ENCODE data around the gene FAM237A. TPM values are rescaled to one million over a fixed set of nuclear protein-coding genes. Genes with fewer than 3 reads are reported as not detected.

Gene FAM237A
- total and polyA plus RNA-seq, 10 of the 15 experiments (the other 5 are each of a cell fraction or from before 2014, with no cell fraction given): not detected

GRCh38 chr2:206670531-206671319 is 28.4 kb downstream of the FAM237A start:
- H3K79me2 ChIP-seq (ENCODE audit: control insufficient read depth, insufficient read depth, low read length): no peaks in the 10 kb centered on the region
- H3K9me3 ChIP-seq (replicated peaks; ENCODE audit: control insufficient read depth, insufficient read depth, low read length): no peaks in the 10 kb centered on the region
- CTCF ChIA-PET: no interaction called here
- no peak for DNase-seq (ENCODE audit: low read depth, low spot score)
- H3K27me3 ChIP-seq (replicated peaks in 1 of 2; ENCODE audit: control insufficient read depth in 2 of 2, insufficient read depth in 2 of 2, low read length in 1 of 2): no peaks in the 10 kb centered on the region
- H3K9ac ChIP-seq (ENCODE audit: control insufficient read depth, insufficient read depth, low read length): no peak overlapping the region
- ATAC-seq: peak; percentile 56
- no peak for FAIRE-seq
- no peak overlapping the region for H2AFZ ChIP-seq (ENCODE audit: control insufficient read depth, low read depth, low read length)
- H3K4me1 ChIP-seq (ENCODE audit: control insufficient read depth, insufficient read depth, low read length): no peaks in the 10 kb centered on the region
- H3K4me3 ChIP-seq: no peak overlapping the region
- H3K4me2 ChIP-seq (ENCODE audit: control insufficient read depth, insufficient read depth): no peak overlapping the region
- SMC1A ChIA-PET (ENCODE audit: uncharacterized antibody, unreplicated experiment): no interaction called here
- RAD21 ChIA-PET (ENCODE audit: unreplicated experiment): no interaction called here
- H3K36me3 ChIP-seq (ENCODE audit: control insufficient read depth in 2 of 2, insufficient read depth in 2 of 2, low read length in 1 of 2): no peaks in the 10 kb centered on the region
- intact Hi-C loops (cut with micrococcal nuclease; ENCODE audit: unreplicated experiment): no loop called here
- no peak overlapping the region for H3K27ac ChIP-seq (ENCODE audit: control insufficient read depth, insufficient read depth)
- in situ Hi-C loops (cut with MboI): no loop called here
- BruUV-seq (replicated peaks): no TSS peak
- POLR2A ChIA-PET: no interaction called here
- H4K20me1 ChIP-seq (ENCODE audit: control insufficient read depth, insufficient read depth): no peaks in the 10 kb centered on the region
- WGBS (ENCODE audit: insufficient coverage, insufficient replicate concordance, low lambda C conversion rate, missing lambda C conversion rate): 42% methylated on average over 7 of the region's 7 CpGs
- TF ChIP-seq BCLAF1 (IDR thresholded peaks at IDR 0.05): no peak
- no peak for TF ChIP-seq IKZF1 (conservative IDR thresholded peaks at IDR 0.05)
- no peak for TF ChIP-seq MTA3 (IDR thresholded peaks at IDR 0.05; ENCODE audit: borderline replicate concordance, low read length)
- no peak for TF ChIP-seq SPI1 (IDR thresholded peaks at IDR 0.05; ENCODE audit: borderline replicate concordance, insufficient read depth, low read depth, low read length)
- TF ChIP-seq MEF2B (IDR thresholded peaks at IDR 0.05; ENCODE audit: partially characterized antibody, poor library complexity, severe bottlenecking): no peak
- TF ChIP-seq CREM (IDR thresholded peaks at IDR 0.05; ENCODE audit: low read depth): no peak
- no peak for TF ChIP-seq TBL1XR1 (IDR thresholded peaks at IDR 0.05; ENCODE audit: low read depth, low read length)
- no peak for TF ChIP-seq PML (IDR thresholded peaks at IDR 0.05; ENCODE audit: low read length)
- TF ChIP-seq HDAC2 (IDR thresholded peaks at IDR 0.05): no peak
- TF ChIP-seq CTCF (IDR thresholded peaks at IDR 0.05 in 2 of 3, conservative IDR thresholded peaks at IDR 0.05 in 1 of 3; ENCODE audit: control insufficient read depth in 2 of 3, extremely low read depth in 1 of 3, insufficient read depth in 1 of 3, low read depth in 3 of 3, low read length in 3 of 3): no peak
- TF ChIP-seq SREBF1 (IDR thresholded peaks at IDR 0.05; ENCODE audit: low read length): no peak
- TF ChIP-seq CUX1 (IDR thresholded peaks at IDR 0.05; ENCODE audit: insufficient replicate concordance, low read depth, low read length): no peak
- TF ChIP-seq IRF3 (IDR thresholded peaks at IDR 0.05): no peak
